Left renal cortex interstitium (tissue), 4 donors: Measurements from ENCODE around the gene PRDX6. TPM values are rescaled to one million over a fixed set of nuclear protein-coding genes. Genes with fewer than 3 reads are reported as not detected.
"Not testable (repeated sequence)": the region's sequence is repeated elsewhere in the genome, so short reads cannot be mapped to it uniquely, and the experiment has no call there.

Source experiments
- DNase-seq, 4 donors: peaks; one replicate each; pipeline ENCODE4 v3.0.0-alpha.2; 2013; ENCODE audit warnings: low read depth in 4 of 4, low spot score in 2 of 4, missing footprints in 1 of 4
- polyA plus RNA-seq, 4 donors: library from polyadenylated mRNA; unstranded; fragments of 120-200 nt; gene quantifications; one replicate each; pipeline ENCODE4 v1.2.1, GENCODE V29; 2013; ENCODE audit not compliant: insufficient read length in 4 of 4

Gene PRDX6
- polyA plus RNA-seq, 4 donors: 313 to 359 (median 334) TPM

GRCh38 chr1:173495609-173496267 lies 18.6 kb downstream of the PRDX6 start:
- no peak for DNase-seq

DNA sequence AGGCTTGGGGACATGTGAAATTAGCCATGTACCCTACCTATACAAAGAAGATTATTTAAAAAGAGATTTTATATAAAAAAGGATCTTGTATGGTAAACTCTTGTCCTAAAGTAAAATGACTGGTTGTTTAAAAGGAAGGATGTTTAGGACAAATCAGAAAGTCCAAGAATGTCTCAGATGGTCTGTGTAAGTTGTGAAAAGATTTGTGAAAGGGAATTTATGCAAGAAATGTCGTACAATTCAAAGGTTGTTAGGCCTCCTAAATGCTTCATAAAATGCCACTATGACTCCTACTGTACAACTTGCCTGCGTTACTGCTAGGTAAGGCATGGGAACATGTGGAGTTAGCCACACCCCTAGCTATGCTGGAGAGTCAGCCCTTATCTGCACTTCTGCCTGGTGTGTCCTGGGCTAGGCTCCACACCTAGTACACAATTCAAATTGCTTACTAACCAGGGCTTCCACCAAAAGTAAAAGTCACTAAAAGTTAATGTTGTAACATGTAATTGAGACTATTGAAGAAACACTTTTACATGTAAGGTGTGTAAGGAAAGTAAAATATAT lies 19.7 kb downstream of the PRDX6 start:
- no peak for DNase-seq

DNA sequence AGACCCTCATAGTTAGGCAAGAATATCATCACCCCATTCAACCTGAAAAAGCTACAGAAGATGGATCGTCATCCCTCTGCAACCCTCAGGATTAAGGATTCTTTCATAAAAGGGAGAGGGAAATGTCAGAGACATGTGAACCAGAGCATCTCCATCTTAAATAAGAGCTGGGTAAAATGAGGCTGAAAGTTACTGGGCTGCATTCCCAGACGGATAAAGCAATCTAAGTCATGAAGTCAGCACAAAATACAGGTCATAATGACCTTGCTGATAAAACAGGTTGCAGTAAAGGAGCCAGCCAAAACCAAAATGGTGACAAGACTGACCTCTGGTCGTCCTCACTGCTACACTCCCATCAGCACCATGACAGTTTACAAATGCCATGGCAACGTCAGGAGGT lies 22.6 kb downstream of the PRDX6 start:
- no peak for DNase-seq

- DNase-seq: no peak
Observed at GRCh38 chr1:173502104-173502503, 25.0 kb downstream of the PRDX6 start.

- no peak for DNase-seq
Observed at GRCh38 chr1:173503391-173503790, 26.3 kb downstream of the PRDX6 start.

GRCh38 chr1:173504268-173504667 lies 27.1 kb downstream of the PRDX6 start:
- no peak for DNase-seq

GRCh38 chr1:173505391-173505790 lies 28.3 kb downstream of the PRDX6 start:
- no peak for DNase-seq

GRCh38 chr1:173506437-173506836 lies 29.3 kb downstream of the PRDX6 start:
- no peak for DNase-seq

DNA sequence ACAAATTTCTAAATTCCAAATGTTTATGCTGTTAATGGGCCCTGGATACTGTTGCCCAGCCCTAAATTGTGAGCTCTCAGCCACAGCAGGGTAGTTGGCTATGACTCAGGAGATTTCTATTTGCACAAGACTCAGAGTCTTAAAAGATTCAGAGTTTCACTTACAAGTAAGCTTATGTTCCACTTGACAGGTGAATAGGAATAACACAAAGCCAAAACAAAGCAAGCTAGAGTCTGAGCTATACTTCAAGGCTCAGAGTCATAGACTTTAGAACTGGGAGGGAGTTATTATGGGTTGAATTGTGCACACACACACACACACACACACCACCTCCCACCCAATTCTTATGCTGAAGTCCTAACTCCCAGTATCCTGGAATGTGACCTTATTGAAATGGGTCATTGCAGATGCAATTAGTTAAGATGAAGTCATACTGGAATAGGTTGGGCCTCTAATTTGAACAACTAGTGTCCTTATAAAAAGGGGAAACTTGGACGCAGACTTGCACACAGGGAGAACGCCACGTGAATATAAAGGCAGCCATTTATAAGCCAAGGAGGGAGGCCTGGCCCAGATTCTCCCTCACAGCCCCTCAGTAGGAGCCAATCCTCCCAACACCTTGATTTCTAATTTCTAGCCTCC lies 30.2 kb downstream of the PRDX6 start:
- peak; percentile 50 to 84 (median 58) for DNase-seq

DNA sequence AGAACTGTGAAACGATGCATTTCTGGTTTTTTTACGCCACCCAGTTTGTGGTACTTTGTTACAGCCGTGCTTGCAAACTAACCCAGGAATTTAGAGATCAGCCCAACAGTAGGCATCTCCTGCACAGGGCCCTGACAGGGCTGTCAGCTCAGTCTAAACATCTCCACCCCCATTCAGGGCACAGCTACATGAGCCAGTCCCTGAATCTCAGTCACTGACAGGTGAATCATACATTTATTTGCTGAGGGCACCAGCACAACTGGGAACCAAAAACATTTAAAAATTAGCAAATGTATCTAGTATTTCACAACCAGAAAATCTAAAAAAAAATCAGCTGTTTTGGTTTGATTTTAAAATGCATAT lies 30.7 kb downstream of the PRDX6 start:
- DNase-seq: peak in 2 of 4 donors; percentile 24 to 47

- no peak for DNase-seq
Observed at GRCh38 chr1:173508541-173508940, 31.4 kb downstream of the PRDX6 start.

DNA sequence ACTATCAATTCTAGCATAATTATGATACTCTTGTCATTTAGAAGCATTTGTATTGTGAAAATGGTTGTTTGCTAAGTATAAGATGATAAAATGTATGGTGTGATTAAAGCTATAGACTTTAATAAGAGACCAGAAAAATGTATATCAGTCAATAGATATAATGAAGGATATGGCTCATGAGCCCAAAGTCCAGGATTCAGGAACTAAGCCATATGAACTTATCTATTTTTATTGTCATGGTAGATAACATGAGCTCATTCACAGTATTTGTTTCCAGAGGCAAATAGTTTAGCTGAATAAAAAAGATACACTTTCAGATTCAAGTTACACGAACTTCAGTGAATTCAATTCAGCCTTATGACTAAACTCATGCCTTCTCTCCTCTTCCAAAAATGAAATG lies 32.7 kb downstream of the PRDX6 start:
- no peak for DNase-seq

GRCh38 chr1:173514503-173514902 lies 37.4 kb downstream of the PRDX6 start:
- not testable (repeated sequence) for DNase-seq

- DNase-seq: no peak
Observed at GRCh38 chr1:173520799-173521198, 43.7 kb downstream of the PRDX6 start.

GRCh38 chr1:173523329-173523728 lies 46.2 kb downstream of the PRDX6 start:
- no peak for DNase-seq

GRCh38 chr1:173525926-173526325 lies 48.8 kb downstream of the PRDX6 start:
- DNase-seq: no peak

GRCh38 chr1:173527151-173527826 lies 50.2 kb downstream of the PRDX6 start:
- no peak for DNase-seq

DNA sequence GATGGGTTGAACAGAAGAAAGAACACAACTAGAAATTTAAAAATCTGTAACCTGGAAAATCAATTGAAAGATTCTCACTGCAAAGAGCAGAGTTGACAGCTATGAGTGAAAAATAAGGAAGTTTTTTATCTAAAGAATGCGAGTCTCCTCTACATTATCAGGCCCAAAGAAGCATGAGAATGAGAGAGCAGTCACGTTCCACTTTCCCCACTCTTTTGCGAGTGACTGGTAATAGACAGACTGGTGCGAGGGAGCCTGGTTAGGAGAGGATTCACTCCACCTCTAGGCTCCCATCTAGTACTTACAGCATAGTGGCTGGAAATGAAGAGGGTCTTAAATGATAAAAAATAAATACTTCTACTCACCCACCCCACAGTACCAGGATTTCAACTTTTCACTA lies 52.0 kb downstream of the PRDX6 start:
- DNase-seq: no peak

DNA sequence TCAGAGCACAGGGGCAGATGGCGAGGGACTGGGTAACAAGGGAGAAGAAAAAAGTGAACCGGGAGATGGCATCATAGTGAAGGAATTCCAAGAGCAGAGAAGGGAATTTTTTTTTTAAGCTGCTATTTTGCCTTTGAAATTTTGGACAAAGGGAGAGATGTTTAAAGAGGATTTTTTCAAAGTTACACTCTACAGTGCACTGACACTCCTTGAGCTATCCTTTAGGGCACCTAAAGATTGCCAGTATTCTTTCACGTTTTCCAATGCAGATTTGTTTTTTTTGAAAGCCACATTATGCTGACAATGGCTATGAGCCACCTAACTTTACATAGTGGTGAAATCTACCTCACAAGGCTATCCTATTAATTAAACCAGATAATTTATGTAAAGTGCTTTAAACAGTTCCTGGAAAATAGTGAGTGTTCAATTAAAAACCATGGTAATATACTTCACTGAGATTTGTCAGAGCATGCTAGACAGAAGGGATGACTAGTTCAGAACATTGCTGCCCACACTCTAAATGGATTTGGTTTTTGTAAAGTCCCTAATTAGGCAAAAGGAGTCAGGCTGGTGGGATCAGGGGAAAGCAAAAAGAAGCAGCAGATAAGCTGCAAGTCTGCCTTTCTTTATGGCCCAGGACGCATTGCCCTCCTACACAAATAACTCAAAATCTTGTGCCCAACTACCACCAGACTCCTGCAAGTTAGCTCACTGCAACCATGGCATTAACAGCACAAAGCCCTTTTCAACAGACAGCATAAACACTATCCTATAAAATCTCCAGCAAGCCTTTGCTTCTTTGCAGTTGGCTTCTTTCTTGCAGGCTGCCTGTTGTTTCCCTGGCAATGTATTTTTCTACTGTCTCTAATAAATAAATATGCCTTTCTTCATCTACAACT lies 53.9 kb downstream of the PRDX6 start:
- DNase-seq: no peak

DNA sequence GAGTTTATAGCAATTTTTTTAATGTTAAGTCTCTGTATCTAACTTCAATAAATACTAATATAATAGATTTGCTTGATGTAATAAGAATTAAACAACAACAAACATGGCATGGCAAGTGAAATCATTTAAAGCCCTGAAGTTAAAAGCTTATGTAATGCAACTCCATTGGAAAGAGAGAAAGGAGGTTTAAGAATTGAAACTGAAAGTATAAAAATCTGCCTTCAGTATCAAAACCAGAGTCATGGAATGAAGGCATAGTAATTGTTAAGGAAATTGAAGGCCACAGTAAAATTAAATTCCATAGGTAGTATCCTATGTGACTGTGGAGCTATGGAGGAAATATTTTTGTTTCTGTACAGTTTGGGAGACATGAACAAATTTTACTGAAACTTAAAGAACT lies 55.1 kb downstream of the PRDX6 start:
- no peak for DNase-seq

- no peak for DNase-seq
Observed at GRCh38 chr1:173536223-173536622, 59.1 kb downstream of the PRDX6 start.
